ENCODE measurements around the gene MECP2. TPM values are rescaled to one million over a fixed set of nuclear protein-coding genes. Genes with fewer than 3 reads are reported as not detected.
"Not testable (repeated sequence)": the region's sequence is repeated elsewhere in the genome, so short reads cannot be mapped to it uniquely, and the experiment has no call there.

MECP2 gene
- polyA plus RNA-seq (2012; ENCODE audit: low read depth, missing spikeins), result 13.4 TPM

DNA sequence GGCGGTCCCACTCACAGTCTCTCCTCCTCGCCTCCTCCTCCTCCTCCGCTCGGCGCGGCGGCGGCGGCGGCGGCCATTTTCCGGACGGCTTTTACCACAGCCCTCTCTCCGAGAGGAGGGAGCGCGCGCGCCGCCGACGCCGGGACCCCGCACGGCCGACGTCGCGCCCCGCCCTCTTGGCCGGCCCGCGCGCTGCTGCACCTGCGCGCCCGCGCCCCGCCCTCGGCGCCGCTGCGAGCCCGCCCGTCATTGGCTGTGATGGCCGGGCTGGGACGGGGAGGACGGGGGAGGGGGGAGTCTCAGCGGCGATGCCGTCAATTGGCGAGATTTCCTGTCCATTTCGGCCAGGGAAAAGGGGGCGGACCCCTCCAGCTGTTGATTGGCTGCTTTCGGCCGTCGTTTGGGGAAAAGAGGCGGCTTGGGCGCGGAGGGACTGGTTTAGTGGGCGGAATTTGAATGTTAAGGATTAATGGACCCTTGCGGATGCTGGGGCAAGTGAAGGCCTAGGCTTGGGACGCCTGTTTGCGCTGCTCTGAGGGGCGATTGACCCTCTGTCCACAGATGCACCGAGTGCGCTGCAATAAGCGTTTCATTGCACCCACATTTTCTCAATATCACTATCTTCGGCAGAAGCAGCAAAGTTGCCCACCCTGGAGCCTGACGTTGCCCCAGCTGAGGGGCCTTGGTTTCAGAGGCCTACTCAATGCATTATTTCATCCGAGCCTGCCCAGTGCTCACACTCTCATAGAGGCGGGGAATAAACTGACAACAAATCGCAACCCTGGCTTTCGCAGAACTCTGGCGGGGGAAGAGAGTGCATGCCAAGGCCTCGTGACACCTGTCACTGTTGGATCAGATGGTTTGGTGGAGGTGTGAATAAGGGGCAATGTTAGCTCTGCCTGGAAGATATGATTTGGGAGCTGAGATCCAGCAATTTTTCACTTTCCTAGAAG is at the start of gene MECP2:
Gene MECP2 (minus strand): TSS at position 129 of the 953 bp plus-strand sequence.
- FAIRE-seq, result peak; percentile 83
- DNase-seq (ENCODE audit: insufficient read length, low spot score), result peak; percentile 72
- TF ChIP-seq SPI1 (IDR thresholded peaks at IDR 0.05; ENCODE audit: low read depth, low read length) (no peak), POU2F2 (IDR thresholded peaks at IDR 0.05; ENCODE audit: low read depth, low read length) (no peak)

DNA sequence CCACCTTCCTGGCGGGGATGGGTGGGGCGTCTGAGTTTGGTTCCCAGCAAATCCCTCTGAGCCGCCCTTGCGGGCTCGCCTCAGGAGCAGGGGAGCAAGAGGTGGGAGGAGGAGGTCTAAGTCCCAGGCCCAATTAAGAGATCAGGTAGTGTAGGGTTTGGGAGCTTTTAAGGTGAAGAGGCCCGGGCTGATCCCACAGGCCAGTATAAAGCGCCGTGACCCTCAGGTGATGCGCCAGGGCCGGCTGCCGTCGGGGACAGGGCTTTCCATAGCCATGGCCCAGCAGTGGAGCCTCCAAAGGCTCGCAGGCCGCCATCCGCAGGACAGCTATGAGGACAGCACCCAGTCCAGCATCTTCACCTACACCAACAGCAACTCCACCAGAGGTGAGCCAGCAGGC is 46.5 kb upstream of the MECP2 start, which contains the start of gene OPN1LW:
Gene OPN1LW (plus strand): TSS at position 234 of the 400 bp plus-strand sequence. CDS start 41 bp downstream, at position 275.
- not testable (repeated sequence) for DNase-seq (ENCODE audit: insufficient read length, low spot score); FAIRE-seq

- FAIRE-seq, result no peak
- TF ChIP-seq POLR2A (IDR thresholded peaks at IDR 0.05; ENCODE audit: low read depth, low read length) (no peak), TAF1 (IDR thresholded peaks at IDR 0.05; ENCODE audit: low read depth, low read length) (no peak), POLR2AphosphoS5 (IDR thresholded peaks at IDR 0.05; ENCODE audit: low read depth, low read length) (no peak), PAX5 (IDR thresholded peaks at IDR 0.05; ENCODE audit: insufficient read depth, low read length, severe bottlenecking) (no peak), SPI1 (IDR thresholded peaks at IDR 0.05; ENCODE audit: low read depth, low read length) (no peak), POU2F2 (IDR thresholded peaks at IDR 0.05; ENCODE audit: low read depth, low read length) (no peak)
- DNase-seq (ENCODE audit: insufficient read length, low spot score), result no peak
These were observed 45.6 kb upstream of the MECP2 start for GRCh38 chrX:154142950-154143745.

- no peak for DNase-seq (ENCODE audit: insufficient read length, low spot score)
- no peak for FAIRE-seq
- TF ChIP-seq SPI1 (IDR thresholded peaks at IDR 0.05; ENCODE audit: low read depth, low read length) (no peak), POLR2A (IDR thresholded peaks at IDR 0.05; ENCODE audit: low read depth, low read length) (no peak), TAF1 (IDR thresholded peaks at IDR 0.05; ENCODE audit: low read depth, low read length) (no peak), PAX5 (IDR thresholded peaks at IDR 0.05; ENCODE audit: insufficient read depth, low read length, severe bottlenecking) (no peak), POLR2AphosphoS5 (IDR thresholded peaks at IDR 0.05; ENCODE audit: low read depth, low read length) (no peak)
These were observed 44.9 kb upstream of the MECP2 start for GRCh38 chrX:154142386-154142785.

DNA sequence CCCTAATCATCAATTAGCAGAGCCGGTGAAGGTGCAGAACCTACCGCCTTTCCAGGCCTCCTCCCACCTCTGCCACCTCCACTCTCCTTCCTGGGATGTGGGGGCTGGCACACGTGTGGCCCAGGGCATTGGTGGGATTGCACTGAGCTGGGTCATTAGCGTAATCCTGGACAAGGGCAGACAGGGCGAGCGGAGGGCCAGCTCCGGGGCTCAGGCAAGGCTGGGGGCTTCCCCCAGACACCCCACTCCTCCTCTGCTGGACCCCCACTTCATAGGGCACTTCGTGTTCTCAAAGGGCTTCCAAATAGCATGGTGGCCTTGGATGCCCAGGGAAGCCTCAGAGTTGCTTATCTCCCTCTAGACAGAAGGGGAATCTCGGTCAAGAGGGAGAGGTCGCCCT is 43.2 kb upstream of the MECP2 start:
- no peak for FAIRE-seq
- DNase-seq (ENCODE audit: insufficient read length, low spot score), result no peak
- no peak for TF ChIP-seq PAX5 (IDR thresholded peaks at IDR 0.05; ENCODE audit: insufficient read depth, low read length, severe bottlenecking)
- no peak for TF ChIP-seq TAF1 (IDR thresholded peaks at IDR 0.05; ENCODE audit: low read depth, low read length)
- no peak for TF ChIP-seq SPI1 (IDR thresholded peaks at IDR 0.05; ENCODE audit: low read depth, low read length)
- no peak for TF ChIP-seq POLR2AphosphoS5 (IDR thresholded peaks at IDR 0.05; ENCODE audit: low read depth, low read length)
- no peak for TF ChIP-seq POLR2A (IDR thresholded peaks at IDR 0.05; ENCODE audit: low read depth, low read length)
- TF ChIP-seq POU2F2 (IDR thresholded peaks at IDR 0.05; ENCODE audit: low read depth, low read length), result no peak

DNA sequence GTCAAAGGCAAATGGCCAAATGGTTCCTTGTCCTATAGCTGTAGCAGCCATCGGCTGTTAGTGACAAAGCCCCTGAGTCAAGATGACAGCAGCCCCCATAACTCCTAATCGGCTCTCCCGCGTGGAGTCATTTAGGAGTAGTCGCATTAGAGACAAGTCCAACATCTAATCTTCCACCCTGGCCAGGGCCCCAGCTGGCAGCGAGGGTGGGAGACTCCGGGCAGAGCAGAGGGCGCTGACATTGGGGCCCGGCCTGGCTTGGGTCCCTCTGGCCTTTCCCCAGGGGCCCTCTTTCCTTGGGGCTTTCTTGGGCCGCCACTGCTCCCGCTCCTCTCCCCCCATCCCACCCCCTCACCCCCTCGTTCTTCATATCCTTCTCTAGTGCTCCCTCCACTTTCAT is 42.7 kb upstream of the MECP2 start:
- no peak for DNase-seq (ENCODE audit: insufficient read length, low spot score)
- FAIRE-seq, result no peak
- TF ChIP-seq TAF1 (IDR thresholded peaks at IDR 0.05; ENCODE audit: low read depth, low read length) (no peak), POLR2A (IDR thresholded peaks at IDR 0.05; ENCODE audit: low read depth, low read length) (no peak), SPI1 (IDR thresholded peaks at IDR 0.05; ENCODE audit: low read depth, low read length) (no peak), POU2F2 (IDR thresholded peaks at IDR 0.05; ENCODE audit: low read depth, low read length) (no peak), POLR2AphosphoS5 (IDR thresholded peaks at IDR 0.05; ENCODE audit: low read depth, low read length) (no peak), PAX5 (IDR thresholded peaks at IDR 0.05; ENCODE audit: insufficient read depth, low read length, severe bottlenecking) (no peak)

DNA sequence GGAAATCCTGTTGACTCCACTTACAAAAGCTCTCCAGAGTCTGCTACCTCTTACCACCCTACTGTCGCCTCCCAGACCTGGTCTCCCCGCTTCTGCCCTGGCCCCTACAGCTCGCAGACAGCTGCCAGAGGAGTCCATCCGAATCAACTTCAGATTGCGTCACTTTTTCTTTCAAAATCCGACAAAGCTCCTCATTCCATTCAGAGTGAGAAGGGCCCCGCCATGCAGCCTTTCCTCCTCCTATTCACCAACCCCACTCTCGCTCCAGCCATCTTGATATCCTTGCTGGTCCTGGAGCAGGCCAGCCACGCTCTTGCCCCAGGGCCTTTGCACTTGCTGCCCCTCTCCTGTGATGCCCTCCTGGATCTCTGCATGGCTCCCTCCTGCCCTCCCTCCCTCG is 41.3 kb upstream of the MECP2 start:
- FAIRE-seq, result no peak
- TF ChIP-seq POLR2A (IDR thresholded peaks at IDR 0.05; ENCODE audit: low read depth, low read length) (no peak), POLR2AphosphoS5 (IDR thresholded peaks at IDR 0.05; ENCODE audit: low read depth, low read length) (no peak), TAF1 (IDR thresholded peaks at IDR 0.05; ENCODE audit: low read depth, low read length) (no peak), SPI1 (IDR thresholded peaks at IDR 0.05; ENCODE audit: low read depth, low read length) (no peak), PAX5 (IDR thresholded peaks at IDR 0.05; ENCODE audit: insufficient read depth, low read length, severe bottlenecking) (no peak), POU2F2 (IDR thresholded peaks at IDR 0.05; ENCODE audit: low read depth, low read length) (no peak)

GRCh38 chrX:154136627-154137161 is 39.2 kb upstream of the MECP2 start:
- no peak for TF ChIP-seq SPI1 (IDR thresholded peaks at IDR 0.05; ENCODE audit: low read depth, low read length)
- TF ChIP-seq POU2F2 (IDR thresholded peaks at IDR 0.05; ENCODE audit: low read depth, low read length), result no peak
- TF ChIP-seq TAF1 (IDR thresholded peaks at IDR 0.05; ENCODE audit: low read depth, low read length), result no peak
- no peak for TF ChIP-seq POLR2A (IDR thresholded peaks at IDR 0.05; ENCODE audit: low read depth, low read length)
- no peak for TF ChIP-seq PAX5 (IDR thresholded peaks at IDR 0.05; ENCODE audit: insufficient read depth, low read length, severe bottlenecking)
- no peak for TF ChIP-seq POLR2AphosphoS5 (IDR thresholded peaks at IDR 0.05; ENCODE audit: low read depth, low read length)
- DNase-seq (ENCODE audit: insufficient read length, low spot score) (peak; percentile 64), FAIRE-seq (no peak)

More for the DNA sequence above, 41.3 kb upstream of the MECP2 start:
- no peak for DNase-seq (ENCODE audit: insufficient read length, low spot score)

- TF ChIP-seq POLR2A (IDR thresholded peaks at IDR 0.05; ENCODE audit: low read depth, low read length), result no peak
- TF ChIP-seq POLR2AphosphoS5 (IDR thresholded peaks at IDR 0.05; ENCODE audit: low read depth, low read length), result no peak
- no peak for TF ChIP-seq TAF1 (IDR thresholded peaks at IDR 0.05; ENCODE audit: low read depth, low read length)
- no peak for TF ChIP-seq POU2F2 (IDR thresholded peaks at IDR 0.05; ENCODE audit: low read depth, low read length)
- TF ChIP-seq PAX5 (IDR thresholded peaks at IDR 0.05; ENCODE audit: insufficient read depth, low read length, severe bottlenecking), result no peak
- FAIRE-seq, result no peak
- DNase-seq (ENCODE audit: insufficient read length, low spot score), result no peak
These were observed 38.1 kb upstream of the MECP2 start for GRCh38 chrX:154135458-154136229.
